OCI-LY7 (cell line): ENCODE measurements around the gene ANKS1B. TPM values are rescaled to one million over a fixed set of nuclear protein-coding genes. Genes with fewer than 3 reads are reported as not detected.

Experiments used
- BruUV-seq: library from RNA; stranded (reverse); fragments of 400-500 nt; replicated peaks from 2 replicates; lab custom pipeline; 2021; lab: Mats Ljungman, UMichigan
- CTCF ChIA-PET: fragments of 300-600 bp; sonication (Branson Sonifier 250); formaldehyde crosslinking; loops from one replicate; lab custom pipeline; 2022; ENCODE audit warnings: antibody characterized with exemption; ENCODE audit not compliant: unreplicated experiment; lab: Charles Lee
- POLR2A ChIA-PET: fragments of 300-600 bp; sonication (Branson Sonifier 250); formaldehyde crosslinking; loops from one replicate; lab custom pipeline; 2022; ENCODE audit warnings: antibody characterized with exemption; lab: Charles Lee
- DNase-seq: peaks from one replicate; pipeline ENCODE4 v3.0.0-alpha.2; 2015; ENCODE audit warnings: low spot score
- H2AFZ ChIP-seq: fragments of 200-600 bp; sonication (generic), shearing (Covaris generic); 2 replicates; pipeline ENCODE4 v1.6.1; 2014; ENCODE audit warnings: mild to moderate bottlenecking, antibody characterized with exemption, low read length, moderate library complexity
- H3K27ac ChIP-seq: fragments of 200-600 bp; sonication (generic); 2 replicates; pipeline ENCODE4 v1.5.1; 2014; ENCODE audit warnings: mixed run types, low read depth, mild to moderate bottlenecking, moderate library complexity, low read length, inconsistent platforms; ENCODE audit not compliant: poor library complexity, severe bottlenecking
- H3K36me3 ChIP-seq: fragments of 200-600 bp; sonication (generic); 2 replicates; pipeline ENCODE4 v1.6.1; 2014; ENCODE audit warnings: mild to moderate bottlenecking, antibody characterized with exemption, low read length, moderate library complexity, mixed read lengths; ENCODE audit not compliant: insufficient read depth
- H3K4me1 ChIP-seq: fragments of 200-600 bp; sonication (generic); 2 replicates; pipeline ENCODE4 v1.5.1; 2014; ENCODE audit warnings: mild to moderate bottlenecking, low read length; ENCODE audit not compliant: insufficient read depth, poor library complexity, severe bottlenecking
- H3K4me2 ChIP-seq: fragments of 200-600 bp; sonication (generic); 2 replicates; pipeline ENCODE4 v1.6.1; 2014; ENCODE audit warnings: mild to moderate bottlenecking, low read length
- H3K4me3 ChIP-seq: fragments of 200-600 bp; sonication (generic); 2 replicates; pipeline ENCODE4 v1.5.1; 2014; ENCODE audit warnings: mild to moderate bottlenecking, low read depth, low read length; ENCODE audit not compliant: poor library complexity, severe bottlenecking
- H3K79me2 ChIP-seq: fragments of 200-600 bp; sonication (generic); 2 replicates; pipeline ENCODE4 v1.6.1; 2016; ENCODE audit warnings: low read depth, mild to moderate bottlenecking, low read length, moderate library complexity, mixed read lengths; ENCODE audit not compliant: insufficient read depth
- H3K9me2 ChIP-seq: fragments of 200-600 bp; sonication (generic); 2 replicates; pipeline ENCODE4 v1.6.1; 2016; ENCODE audit warnings: mild to moderate bottlenecking, low read length, mixed read lengths; ENCODE audit not compliant: insufficient read depth
- H3K9me3 ChIP-seq: fragments of 200-600 bp; sonication (generic); 2 replicates; pipeline ENCODE4 v1.6.1; 2014; ENCODE audit warnings: mild to moderate bottlenecking, mixed run types, low read length, mixed read lengths
- H4K20me1 ChIP-seq: fragments of 200-600 bp; sonication (generic); 2 replicates; pipeline ENCODE4 v1.6.1; 2014; ENCODE audit warnings: mild to moderate bottlenecking, antibody characterized with exemption, low read length, moderate library complexity, mixed read lengths; ENCODE audit not compliant: insufficient read depth
- EZH2phosphoT487 ChIP-seq: fragments of 200-600 bp; sonication (generic); IDR thresholded peaks from 2 replicates; pipeline ENCODE4 v1.6.1; 2018; ENCODE audit warnings: low read depth, borderline replicate concordance, mild to moderate bottlenecking, mixed run types, antibody characterized with exemption, low read length, moderate library complexity, mixed read lengths
- intact Hi-C: fragments of 100-400 bp; cut with micrococcal nuclease; formaldehyde crosslinking; loops from one replicate; pipeline ENCODE4 v1.10.0; 2022; ENCODE audit not compliant: unreplicated experiment
- total RNA-seq, 2 experiments: library from RNA; depleted of rRNA in 1 of 2; stranded (reverse); fragments of >200 nt in 1 of 2; shearing (Covaris generic) in 1 of 2; gene quantifications; 2 replicates each; pipeline ENCODE4 v1.2.3, GENCODE V29; 2014 to 2022
- TF ChIP-seq, protein P1 (sequence below): fragments of 200-600 bp; sonication (generic); conservative IDR thresholded peaks from 2 replicates; pipeline ENCODE4 v1.5.1; 2014; ENCODE audit warnings: mild to moderate bottlenecking, antibody characterized with exemption, low read length, moderate library complexity, mixed read lengths

ANKS1B gene
- total RNA-seq, 2 experiments from 2014 or later = 2.9 to 6.0 TPM

DNA sequence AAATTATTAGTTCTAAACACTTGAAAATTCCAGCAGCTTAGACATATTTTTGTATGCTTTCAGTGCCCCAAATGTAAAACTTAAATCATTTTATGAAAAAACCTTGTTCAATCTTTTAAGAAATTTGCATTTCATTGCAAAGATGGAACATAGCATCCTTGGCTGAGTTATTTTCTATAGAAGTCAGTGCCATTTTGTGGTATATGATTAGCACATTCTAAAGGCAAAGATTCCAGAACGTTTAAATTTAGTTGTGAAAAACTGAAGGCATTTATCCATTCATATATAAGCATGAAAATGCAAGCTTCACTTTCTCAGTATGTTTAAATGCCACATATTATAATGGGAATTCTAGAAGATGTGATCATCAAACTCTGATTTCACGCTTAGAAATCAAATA, 1007.5 kb downstream of the ANKS1B start:
- Histone ChIP-seq H3K79me2 (no peaks in the 10 kb centered on the region), H3K9me2 (peaks cover 4% of the 10 kb centered on the region; the same call in 1 of the 2 replicates), H4K20me1 (no peaks in the 10 kb centered on the region), H3K4me3 (no peak overlapping the region), H3K36me3 (no peaks in the 10 kb centered on the region), H3K27ac (no peak overlapping the region), H3K4me2 (no peak overlapping the region), H2AFZ (no peak overlapping the region), H3K9me3 (no peaks in the 10 kb centered on the region), H3K4me1 (peaks cover 5% of the 10 kb centered on the region)
- DNase-seq = no peak
- ChIA-PET CTCF (no interaction called here), POLR2A (interaction anchor here (0.6 to 0.9 kb wide), 3 partner anchors 10 to 1122 kb away, joined by 3 read pairs; no protein-coding TSS in a partner anchor)
- no TSS peak for BruUV-seq
- TF ChIP-seq, protein P1, sequence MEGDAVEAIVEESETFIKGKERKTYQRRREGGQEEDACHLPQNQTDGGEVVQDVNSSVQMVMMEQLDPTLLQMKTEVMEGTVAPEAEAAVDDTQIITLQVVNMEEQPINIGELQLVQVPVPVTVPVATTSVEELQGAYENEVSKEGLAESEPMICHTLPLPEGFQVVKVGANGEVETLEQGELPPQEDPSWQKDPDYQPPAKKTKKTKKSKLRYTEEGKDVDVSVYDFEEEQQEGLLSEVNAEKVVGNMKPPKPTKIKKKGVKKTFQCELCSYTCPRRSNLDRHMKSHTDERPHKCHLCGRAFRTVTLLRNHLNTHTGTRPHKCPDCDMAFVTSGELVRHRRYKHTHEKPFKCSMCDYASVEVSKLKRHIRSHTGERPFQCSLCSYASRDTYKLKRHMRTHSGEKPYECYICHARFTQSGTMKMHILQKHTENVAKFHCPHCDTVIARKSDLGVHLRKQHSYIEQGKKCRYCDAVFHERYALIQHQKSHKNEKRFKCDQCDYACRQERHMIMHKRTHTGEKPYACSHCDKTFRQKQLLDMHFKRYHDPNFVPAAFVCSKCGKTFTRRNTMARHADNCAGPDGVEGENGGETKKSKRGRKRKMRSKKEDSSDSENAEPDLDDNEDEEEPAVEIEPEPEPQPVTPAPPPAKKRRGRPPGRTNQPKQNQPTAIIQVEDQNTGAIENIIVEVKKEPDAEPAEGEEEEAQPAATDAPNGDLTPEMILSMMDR = no peak
- TF ChIP-seq EZH2phosphoT487 = no peak
- intact Hi-C loops = no loop called here

DNA sequence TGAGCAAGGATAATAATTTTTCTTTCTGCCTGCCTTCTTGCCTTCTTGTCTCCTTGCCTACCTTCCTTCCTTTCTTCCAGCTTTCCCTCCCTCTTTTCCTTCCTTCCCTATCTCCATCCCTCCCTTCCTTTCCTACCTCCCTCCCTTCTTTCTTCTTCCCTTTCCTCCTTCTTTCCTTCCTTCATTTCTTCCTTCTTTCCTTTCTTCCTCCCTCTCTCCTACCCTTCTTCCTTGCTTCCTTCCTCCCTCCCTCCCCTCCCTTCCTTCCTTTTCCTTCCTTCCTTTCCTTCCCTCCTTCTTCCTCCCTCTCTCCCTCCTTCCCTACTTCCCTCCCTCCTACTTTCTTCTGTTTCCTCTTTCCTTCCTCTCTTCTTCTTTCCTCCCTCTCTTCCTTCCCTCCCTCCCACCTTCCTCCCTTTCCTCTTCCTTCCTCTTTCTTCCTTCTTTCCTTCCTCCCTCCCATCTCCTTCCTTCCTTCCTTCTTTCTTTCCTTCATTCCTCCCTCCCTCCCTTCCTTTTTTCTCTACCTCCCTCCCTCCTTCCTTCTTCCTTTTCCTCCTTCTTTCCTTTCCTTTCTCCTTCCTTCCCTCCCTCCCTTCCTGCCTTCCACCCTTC, 1009.9 kb downstream of the ANKS1B start:
- peaks cover 4% of the 10 kb centered on the region; the same call in 1 of the 2 replicates for H3K9me2 ChIP-seq
- no TSS peak for BruUV-seq
- H3K4me1 ChIP-seq = no peaks in the 10 kb centered on the region
- TF ChIP-seq, protein P1 = no peak
- no peak for TF ChIP-seq EZH2phosphoT487
- no peaks in the 10 kb centered on the region for H3K79me2 ChIP-seq
- POLR2A ChIA-PET = no interaction called here
- DNase-seq = no peak
- intact Hi-C loops = no loop called here
- no peaks in the 10 kb centered on the region for H4K20me1 ChIP-seq
- H3K36me3 ChIP-seq = no peaks in the 10 kb centered on the region
- H2AFZ ChIP-seq = no peak overlapping the region
- H3K4me3 ChIP-seq = no peak overlapping the region
- H3K27ac ChIP-seq = no peak overlapping the region
- H3K9me3 ChIP-seq = no peaks in the 10 kb centered on the region
- CTCF ChIA-PET = no interaction called here
- no peak overlapping the region for H3K4me2 ChIP-seq

DNA sequence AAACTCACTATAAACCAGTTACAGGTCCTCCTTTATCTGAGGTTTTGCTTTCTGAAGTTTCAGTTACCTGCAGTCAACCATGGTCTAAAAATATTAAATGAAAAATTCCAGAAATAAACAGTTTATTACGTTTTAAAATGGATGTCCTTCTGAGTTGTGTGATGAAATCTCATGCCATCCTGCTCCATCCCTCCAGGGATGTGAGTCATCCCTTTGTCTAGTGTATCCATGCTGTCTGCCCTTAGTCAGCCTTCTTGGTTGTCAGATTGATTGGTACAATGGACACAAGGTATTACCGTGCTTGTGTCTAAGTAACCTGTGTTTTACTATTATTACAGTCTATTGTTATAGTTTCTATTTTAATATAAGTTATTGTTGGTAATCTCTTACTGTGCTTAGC, 1011.3 kb downstream of the ANKS1B start:
- H3K4me3 ChIP-seq = no peak overlapping the region
- peaks cover 4% of the 10 kb centered on the region; the same call in 1 of the 2 replicates for H3K9me2 ChIP-seq
- TF ChIP-seq EZH2phosphoT487 = no peak
- TF ChIP-seq, protein P1 = no peak
- H3K9me3 ChIP-seq = no peaks in the 10 kb centered on the region
- no TSS peak for BruUV-seq
- POLR2A ChIA-PET = no interaction called here
- no peak overlapping the region for H3K27ac ChIP-seq
- intact Hi-C loops = no loop called here
- H3K36me3 ChIP-seq = no peaks in the 10 kb centered on the region
- CTCF ChIA-PET = no interaction called here
- no peaks in the 10 kb centered on the region for H3K79me2 ChIP-seq
- H3K4me1 ChIP-seq = no peaks in the 10 kb centered on the region
- DNase-seq = no peak
- H3K4me2 ChIP-seq = no peak overlapping the region
- H2AFZ ChIP-seq = no peak overlapping the region
- no peaks in the 10 kb centered on the region for H4K20me1 ChIP-seq
